ENCODE measurements around the gene KRTAP4-12.
"Not testable (repeated sequence)": the region's sequence is repeated elsewhere in the genome, so short reads cannot be mapped to it uniquely, and the experiment has no call there.

The KRTAP4-12 gene

DNA sequence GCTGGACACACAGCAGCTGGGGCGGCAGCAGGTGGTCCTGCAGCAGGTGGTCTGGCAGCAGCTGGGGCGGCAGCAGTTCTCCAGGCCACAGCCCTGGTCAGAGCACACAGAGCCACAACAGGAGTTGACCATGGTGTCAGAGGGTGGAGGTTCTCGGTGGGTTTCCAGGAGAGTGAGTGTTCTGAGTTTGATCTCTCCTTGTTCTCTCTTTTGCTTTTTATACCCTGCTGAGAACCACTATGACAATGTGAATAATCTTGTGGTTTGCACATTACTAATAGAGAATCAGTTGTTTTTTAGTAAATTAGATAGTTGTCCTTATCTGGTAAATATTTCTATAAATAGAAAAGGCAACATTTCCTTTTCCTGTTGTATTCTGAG lies at the start of gene KRTAP4-12:
KRTAP4-12 (minus strand) TSS at position 192 of the 381 bp plus-strand sequence; CDS start at position 132, 60 bp downstream.
- DNase-seq (ENCODE audit: low read depth, low spot score) = not testable (repeated sequence)

DNA sequence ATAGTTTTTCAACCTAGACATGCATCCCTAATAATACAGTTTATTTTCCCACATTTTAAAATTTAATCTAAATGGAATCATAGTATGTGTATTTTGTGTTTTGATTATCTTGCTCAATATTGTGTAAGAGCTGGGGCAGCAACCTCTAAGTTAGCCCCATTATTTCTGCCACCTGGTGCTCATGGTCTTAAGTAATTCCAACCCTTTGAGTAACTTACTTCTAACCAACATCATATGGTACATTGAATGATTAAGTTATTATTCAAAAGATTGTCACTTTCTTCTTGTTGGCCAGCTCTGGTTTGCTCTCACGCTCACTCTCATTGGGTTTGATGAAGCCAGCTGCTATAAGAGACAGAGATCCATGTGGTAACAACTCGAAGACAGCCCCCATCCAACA lies 47.9 kb upstream of the KRTAP4-12 start:
- DNase-seq (ENCODE audit: low read depth, low spot score) = no peak

DNA sequence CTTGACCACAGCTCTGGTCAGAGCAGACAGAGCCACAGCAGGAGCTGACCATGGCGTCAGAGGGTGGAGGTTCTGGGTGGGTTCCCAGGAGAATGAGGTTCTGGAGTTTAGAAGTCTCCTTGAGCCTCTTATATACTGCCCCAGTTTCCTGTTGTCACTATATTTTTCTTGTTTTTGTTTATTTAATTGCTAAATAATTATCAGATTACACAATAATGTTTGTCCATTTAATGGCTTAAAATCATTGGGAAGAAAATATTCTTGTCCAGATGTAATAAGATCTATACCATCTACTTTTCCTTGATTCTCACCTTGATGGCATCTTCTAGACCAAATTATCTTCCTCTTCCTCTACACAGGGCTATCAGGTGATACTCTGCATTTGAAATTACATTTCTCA lies 44.1 kb upstream of the KRTAP4-12 start, which contains the start of gene KRTAP4-3:
KRTAP4-3 (minus strand) TSS at position 101 of the 400 bp plus-strand sequence; CDS start at position 52, 49 bp downstream.
- no peak for DNase-seq (ENCODE audit: low read depth, low spot score)

DNA sequence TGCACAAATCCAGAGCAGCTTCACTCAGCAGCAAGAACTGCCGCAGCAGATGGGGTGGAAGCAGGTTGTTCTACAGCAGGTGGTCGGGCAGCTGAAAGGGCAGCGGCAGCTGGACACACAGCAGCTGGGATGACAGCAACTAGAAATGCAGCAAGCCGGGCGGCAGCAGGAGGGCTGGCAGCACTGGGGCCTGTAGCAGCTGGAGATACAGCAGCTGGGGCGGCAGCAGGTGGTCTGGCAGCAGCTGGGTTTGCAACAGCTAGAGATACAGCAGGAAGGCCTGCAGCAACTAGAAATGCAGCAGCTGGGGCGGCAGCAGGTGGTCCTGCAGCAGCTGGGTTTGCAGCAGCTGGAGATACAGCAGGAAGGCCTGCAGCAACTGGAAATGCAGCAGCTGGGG lies 43.6 kb upstream of the KRTAP4-12 start:
- no peak for DNase-seq (ENCODE audit: low read depth, low spot score)

DNA sequence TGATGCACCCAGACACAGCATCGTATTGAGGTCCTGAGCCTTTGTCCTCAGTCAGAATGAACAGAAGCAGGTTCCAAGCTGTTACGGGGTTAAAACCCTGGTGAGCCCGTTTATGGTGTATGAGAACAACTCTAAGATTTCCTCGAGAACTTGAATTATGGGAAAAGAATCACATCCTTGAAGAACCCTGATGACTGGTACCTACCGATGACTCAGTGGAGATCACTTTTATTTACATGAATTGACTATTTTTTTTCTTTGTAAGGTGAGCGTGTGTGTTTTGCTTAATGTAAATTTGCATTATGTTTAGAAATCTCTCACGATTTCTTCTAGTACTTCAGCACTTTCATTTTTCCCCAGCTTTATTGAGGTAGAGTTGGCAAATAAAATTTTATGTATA lies 39.8 kb upstream of the KRTAP4-12 start:
- DNase-seq (ENCODE audit: low read depth, low spot score) = no peak

DNA sequence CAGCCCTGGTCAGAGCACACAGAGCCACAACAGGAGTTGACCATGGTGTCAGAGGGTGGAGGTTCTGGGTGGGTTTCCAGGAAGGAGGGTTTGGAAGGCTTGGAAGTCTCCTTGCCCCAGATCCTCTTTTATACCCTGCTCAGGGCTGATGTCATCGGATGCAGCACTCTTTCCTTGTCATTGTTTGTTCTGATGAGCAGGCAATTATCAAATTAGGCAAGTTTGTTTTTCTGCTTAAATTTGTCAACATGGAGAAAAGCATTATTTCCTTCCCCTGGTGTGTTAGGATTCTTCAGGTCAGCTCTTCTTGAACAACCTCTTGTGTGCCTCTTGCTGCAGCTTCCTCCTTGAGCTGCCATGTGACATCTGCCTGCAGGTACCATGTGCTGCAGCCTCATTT lies 36.7 kb upstream of the KRTAP4-12 start, which contains the start of gene KRTAP4-4:
KRTAP4-4 (minus strand) TSS at position 101 of the 400 bp plus-strand sequence; CDS start at position 44, 57 bp downstream.
- DNase-seq (ENCODE audit: low read depth, low spot score) = no peak

DNA sequence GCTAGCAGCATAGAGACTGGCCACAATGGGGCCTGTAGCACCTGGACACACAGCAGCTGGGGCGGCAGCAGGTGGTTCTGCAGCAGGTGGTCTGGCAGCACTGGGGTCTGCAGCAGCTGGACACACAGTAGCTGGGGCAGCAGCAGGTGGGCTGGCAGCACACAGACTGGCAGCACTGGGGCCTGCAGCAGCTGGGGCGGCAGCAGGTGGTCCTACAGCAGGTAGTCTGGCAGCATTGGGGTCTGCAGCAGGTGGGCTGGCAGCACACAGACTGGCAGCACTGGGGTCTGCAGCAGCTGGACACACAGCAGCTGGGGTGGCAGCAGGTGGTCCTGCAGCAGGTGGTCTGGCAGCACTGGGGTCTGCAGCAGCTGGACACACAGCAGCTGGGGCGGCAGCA lies 36.2 kb upstream of the KRTAP4-12 start:
- not testable (repeated sequence) for DNase-seq (ENCODE audit: low read depth, low spot score)

DNA sequence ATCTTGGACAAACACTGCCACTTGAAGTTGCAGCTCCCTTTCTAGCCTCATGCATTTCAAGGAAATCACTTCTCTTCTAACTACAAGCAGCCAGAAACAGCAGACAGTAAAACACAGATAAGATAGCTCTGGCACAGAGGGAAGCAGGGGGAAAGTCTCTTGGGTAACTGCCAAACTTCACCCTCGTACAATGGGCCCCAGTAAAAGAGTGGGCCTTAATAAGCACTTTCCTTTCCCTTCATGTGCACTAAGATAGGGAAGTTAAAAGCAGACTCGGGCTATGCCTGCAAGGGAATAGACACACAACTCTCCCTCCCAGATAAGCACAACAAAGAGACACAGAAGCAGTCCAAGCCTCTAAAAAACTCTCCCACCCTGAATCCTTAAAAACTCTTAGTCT lies 29.9 kb upstream of the KRTAP4-12 start:
- DNase-seq (ENCODE audit: low read depth, low spot score) = no peak

DNA sequence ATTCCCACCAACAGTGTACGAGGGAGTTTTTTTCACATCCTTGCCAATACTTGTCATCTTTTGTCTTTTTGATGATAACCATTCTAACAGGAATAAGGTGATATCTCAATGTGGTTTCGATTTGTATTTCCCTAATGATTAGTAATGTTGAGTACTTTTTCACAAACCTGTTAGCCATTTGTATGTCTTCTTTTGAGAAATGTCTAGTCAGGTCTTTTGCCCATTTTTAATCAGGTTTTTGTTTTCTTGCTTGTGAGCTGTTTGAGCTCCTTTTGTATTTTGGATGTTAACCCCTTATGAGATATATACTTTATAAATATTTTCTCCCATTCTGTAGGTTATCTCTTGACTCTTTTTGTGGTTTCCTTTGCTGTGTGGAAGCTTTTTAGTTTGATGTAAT lies 27.5 kb upstream of the KRTAP4-12 start:
- DNase-seq (ENCODE audit: low read depth, low spot score) = no peak

DNA sequence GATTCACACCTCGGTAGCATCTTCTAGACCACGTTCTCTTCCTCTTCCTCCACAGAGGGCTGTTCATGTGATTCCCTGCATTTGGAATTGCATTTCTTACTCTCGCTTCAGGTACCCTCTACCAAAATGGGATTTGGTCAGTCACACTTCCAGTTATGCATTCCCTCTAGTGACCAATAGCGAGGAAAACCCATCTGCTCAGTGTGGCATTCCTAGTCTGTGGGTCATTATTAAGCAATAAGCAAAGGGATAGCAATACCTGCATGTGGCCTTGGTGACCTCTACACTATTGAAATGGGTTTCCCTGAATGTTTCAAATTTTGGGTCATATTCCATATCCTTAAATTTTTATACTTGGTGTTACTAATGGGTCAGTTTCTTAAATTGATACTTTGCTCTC lies 26.0 kb upstream of the KRTAP4-12 start:
- no peak for DNase-seq (ENCODE audit: low read depth, low spot score)

DNA sequence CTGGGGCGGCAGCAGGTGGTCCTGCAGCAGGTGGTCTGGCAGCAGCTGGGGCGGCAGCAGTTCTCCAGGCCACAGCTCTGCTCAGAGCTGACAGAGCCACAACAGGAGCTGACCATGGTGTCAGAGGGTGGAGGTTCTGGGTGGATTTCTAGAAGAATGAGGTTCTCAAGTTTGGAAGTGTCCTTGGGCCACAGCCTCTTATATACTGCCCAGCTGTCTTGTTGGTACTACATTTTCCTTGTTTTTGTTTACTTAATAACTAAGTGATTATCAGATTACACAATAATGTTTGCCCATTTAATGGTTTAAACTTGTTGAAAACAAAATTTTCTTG lies 25.6 kb upstream of the KRTAP4-12 start, which contains the start of gene KRTAP4-5:
KRTAP4-5 (minus strand) TSS at position 174 of the 334 bp plus-strand sequence; CDS start at position 116, 58 bp downstream.
- no peak for DNase-seq (ENCODE audit: low read depth, low spot score)

DNA sequence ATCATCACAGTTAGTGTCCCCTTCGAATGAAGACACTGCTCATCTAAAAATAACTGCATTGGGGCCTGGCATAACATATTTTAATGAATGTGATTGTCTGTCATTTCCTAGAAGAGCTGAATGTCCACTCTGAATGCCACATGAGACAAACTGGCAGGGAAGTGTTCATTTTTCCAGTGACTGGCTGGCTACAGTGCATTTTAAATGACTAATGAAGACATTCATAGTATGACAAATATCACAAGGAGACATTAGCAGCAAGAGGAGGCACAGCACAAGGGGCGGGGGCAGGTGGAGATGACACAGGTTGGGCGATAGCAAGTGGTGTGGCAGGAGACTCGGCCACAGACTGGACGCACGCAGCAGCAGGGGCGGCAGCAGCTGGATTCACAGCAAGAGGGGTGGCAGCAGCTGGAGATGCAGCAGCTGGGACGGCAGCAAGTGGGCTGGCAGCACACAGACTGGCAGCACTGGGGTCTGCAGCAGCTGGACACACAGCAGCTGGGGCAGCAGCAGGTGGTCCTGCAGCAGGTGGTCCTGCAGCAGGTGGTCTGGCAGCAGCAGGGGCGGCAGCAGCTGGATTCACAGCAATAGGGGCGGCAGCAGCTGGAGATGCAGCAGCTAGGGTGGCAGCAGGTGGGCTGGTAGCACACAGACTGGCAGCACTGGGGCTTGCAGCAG lies 25.1 kb upstream of the KRTAP4-12 start:
- DNase-seq (ENCODE audit: low read depth, low spot score) = not testable (repeated sequence)

DNA sequence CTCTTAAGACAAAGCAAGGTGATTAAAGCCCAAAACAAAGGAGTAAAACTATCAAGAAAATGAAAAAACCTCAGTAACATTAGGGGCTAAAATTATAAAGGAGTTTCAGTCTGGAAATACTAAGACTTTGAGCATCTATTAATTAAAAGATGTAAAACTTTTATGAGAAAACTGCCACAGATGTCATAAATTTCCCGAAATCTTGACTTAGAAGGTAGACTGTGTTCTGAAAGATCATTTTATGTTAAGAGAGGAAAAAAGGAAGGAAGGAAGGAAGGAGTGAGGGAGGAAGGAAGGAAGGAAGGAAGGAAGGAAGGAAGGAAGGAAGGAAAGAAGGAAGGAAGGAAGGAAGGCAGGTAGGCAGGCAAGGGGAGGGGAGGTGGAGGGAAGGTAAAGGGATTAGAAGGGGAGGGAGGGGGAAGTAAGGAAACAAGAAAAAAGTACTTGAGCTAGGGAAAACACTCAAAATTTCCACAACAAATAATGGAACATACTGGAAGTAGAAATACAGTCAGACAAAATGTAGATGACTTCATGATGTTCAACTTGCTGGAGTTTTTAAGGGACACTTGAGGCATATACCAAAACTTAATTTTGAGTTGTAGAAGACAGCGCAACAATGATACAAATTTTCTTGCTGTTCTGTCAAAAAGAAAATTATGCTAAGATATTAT lies 23.7 kb upstream of the KRTAP4-12 start:
- no peak for DNase-seq (ENCODE audit: low read depth, low spot score)

DNA sequence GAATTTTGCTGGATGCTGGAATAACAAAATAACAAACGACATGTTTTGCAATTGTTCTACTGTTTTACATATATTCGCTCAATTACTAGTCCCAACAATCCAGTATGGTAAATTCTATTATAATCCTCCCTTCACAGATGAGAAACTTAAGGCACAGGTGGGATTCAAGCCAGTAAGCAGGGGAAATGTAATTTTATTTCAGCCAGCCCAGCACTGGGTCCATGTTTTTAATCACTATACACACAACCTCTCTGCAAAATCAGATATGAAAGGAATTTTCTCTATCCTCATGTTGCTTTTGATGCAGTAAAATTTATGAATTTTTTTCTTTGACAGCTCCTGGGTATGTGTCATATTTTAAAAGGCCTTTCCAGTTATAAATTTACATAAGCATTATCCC lies 21.3 kb upstream of the KRTAP4-12 start:
- no peak for DNase-seq (ENCODE audit: low read depth, low spot score)

DNA sequence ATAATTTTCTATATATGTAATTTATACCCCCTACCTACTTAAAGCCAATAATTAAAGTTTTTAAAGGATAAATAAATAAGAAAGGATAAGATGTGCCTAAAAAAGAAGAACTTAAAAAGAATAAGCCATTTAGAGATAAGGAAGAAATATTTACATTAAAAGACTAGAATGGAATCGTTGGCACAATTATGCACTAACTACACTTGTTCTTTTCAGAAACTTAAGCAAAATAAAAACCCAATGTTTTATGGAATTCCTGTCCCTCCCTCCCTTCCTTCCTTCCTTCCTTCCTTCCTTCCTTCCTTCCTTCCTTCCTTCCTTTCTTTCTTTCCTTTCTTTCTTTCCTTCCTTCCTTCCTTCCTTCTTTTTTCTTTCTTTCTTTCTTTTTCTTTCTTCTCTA lies 20.9 kb upstream of the KRTAP4-12 start:
- no peak for DNase-seq (ENCODE audit: low read depth, low spot score)

DNA sequence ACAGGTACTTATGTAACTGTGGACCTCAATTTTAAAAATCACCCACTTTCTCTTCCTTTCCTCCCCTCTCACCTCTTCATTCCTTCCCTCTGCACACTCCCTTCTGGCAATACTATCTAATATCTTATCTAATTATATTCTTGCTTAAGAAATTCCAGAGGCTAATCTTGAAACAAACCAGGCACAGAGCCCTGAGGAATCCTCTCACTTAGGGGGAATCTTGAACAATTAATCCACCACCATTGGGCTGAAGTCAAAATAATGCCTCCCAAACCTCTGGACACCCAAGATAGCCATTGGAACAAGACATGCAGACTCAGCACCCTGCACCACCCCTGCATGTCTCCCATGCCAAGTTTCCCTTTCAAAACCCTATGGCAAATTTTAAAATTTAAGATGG lies 17.4 kb upstream of the KRTAP4-12 start:
- DNase-seq (ENCODE audit: low read depth, low spot score) = no peak

DNA sequence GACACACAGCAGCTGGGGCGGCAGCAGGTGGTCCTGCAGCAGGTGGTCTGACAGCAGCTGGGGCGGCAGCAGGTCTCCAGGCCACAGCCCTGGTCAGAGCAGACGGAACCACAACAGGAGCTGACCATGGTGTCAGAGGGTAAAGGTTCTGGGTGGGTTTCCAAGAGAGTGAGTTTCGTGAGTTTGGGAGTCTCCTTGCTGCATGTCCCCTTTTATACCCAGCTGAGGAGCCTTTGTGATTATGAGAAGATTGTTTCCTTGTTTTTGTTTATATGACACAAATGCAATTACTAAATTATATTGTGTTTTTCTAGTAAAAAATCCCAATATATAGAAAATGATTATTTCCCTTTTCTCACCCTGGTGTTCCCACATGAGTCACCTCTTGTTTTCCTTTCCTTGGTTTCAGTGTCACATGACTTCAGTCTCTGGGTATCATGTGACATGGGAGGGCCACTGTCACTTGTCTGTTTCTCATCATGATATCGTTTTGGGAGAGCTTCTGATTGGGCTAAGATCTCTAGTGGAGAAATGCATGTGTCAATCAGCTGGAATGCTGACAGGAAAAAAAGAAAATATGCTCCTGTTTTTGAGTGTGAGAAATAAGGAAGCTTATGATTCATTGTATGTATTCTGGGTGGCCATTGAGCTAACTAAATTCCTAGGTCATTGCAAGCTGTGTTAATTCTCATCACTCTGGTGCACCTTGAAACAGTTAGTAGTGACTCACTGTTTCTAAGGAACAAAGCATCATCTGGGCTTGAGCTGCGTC lies 16.6 kb upstream of the KRTAP4-12 start, which contains the start of gene KRTAP4-6:
KRTAP4-6 (minus strand) TSS at position 185 of the 772 bp plus-strand sequence; CDS start at position 128, 57 bp downstream.
- DNase-seq (ENCODE audit: low read depth, low spot score) = peak; percentile 44

DNA sequence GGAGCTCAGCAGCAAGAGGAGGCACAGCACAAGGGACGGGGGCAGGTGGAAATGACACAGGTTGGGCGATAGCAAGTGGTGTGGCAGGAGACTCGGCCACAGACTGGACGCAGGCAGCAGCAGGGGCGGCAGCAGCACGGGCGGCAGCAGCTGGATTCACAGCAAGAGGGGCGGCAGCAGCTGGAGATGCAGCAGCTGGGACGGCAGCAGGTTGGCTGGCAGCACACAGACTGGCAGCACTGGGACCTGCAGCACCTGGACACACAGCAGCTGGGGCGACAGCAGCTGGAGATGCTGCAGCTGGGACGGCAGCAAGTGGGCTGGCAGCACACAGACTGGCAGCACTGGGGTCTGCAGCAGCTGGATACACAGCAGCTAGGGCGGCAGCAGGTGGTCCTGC lies 15.9 kb upstream of the KRTAP4-12 start:
- not testable (repeated sequence) for DNase-seq (ENCODE audit: low read depth, low spot score)

DNA sequence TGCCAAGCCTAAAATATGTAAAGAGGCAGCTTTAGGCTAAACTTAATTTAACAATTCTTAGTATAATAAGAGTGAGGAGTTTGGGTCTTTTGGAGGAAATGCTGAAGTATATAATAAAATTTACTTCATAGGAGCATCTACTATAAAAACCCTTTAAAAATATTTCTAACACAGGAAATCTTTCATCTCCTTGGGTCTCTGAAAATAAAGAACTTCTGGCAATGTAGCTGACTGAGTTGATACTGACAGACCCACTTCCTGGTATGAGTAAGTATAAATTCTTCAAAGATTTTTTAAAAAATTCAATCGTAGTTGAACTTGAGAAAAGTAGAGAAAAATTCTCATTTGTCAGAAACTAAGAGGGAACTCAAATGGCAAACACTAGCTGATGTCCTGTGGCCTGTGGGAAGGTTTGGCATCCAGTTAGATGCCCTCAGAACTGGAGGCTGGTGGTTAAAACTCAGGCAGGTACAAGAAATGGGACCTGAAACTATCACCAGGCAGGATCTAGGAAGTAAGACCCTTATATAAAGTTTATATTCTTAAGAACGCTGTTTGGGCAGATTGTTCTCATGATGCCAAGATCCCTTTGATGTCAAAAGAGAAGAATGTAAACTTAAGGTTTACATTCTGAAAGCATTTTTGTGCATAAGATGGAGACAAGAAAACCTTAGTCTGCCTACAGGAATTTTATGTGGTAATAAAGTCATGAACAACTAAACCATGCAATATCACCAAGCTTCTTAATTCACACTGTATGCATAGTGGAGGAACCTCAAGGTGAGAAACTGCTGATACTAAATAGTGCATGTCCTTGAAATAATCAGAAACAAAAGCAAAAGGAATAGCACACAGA lies 10.1 kb upstream of the KRTAP4-12 start:
- no peak for DNase-seq (ENCODE audit: low read depth, low spot score)

DNA sequence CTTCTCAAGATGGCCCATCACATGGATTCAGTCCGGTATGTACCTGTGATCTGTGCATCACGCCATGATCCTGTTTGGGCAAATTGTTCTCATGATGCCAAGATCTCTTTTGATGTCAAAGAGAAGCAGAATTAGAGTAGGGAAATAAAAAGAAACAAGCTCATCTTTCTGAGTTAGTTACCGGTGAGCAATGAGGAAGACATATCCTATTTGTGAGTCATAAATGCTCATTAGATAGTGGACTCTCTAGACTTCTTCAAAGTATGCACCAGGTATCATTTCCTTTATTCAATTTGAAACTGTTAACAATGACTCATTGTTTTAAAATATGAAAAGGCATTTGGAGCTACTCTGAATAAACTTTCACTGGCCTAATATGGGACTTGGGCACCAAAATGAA lies 8.0 kb upstream of the KRTAP4-12 start:
- DNase-seq (ENCODE audit: low read depth, low spot score) = no peak

DNA sequence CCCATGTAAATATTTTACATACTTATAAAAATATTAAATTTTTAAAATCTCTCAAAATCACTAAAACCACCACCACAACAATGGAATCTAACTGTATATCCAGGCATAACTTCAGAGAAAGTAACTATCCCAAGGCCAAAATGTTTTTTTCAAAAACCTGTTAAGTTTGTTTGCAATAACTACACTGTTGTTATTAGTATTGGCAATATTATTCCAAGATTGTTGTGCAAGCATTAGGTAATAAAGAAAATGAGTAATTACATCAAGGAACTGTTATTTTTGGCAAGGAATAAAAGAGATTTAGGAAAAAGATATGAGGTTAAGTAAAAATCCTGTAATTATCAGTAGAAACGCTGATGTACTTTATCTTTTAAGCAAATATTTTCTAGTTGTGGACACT lies 3.4 kb upstream of the KRTAP4-12 start:
- no peak for DNase-seq (ENCODE audit: low read depth, low spot score)
